HepG2 (cell line): ENCODE measurements around the gene GDAP1L1. TPM values are rescaled to one million over a fixed set of nuclear protein-coding genes. Genes with fewer than 3 reads are reported as not detected.

Experiments used
- ARNTL ChIP-seq: sonication (generic); formaldehyde crosslinking; IDR thresholded peaks from 2 replicates; pipeline ENCODE4 v1.4.0; 2020; ENCODE audit warnings: mild to moderate bottlenecking, missing genetic modification reagents
- CBFB ChIP-seq: sonication (generic); formaldehyde crosslinking; IDR thresholded peaks from 2 replicates; pipeline ENCODE4 v1.4.0; 2020; ENCODE audit warnings: missing genetic modification reagents
- FOXK1 ChIP-seq: sonication (generic); formaldehyde crosslinking; IDR thresholded peaks from 2 replicates; pipeline ENCODE4 v1.4.0; 2020; ENCODE audit warnings: low read depth, missing genetic modification reagents, borderline replicate concordance
- HOMEZ ChIP-seq: IDR thresholded peaks from 2 replicates; pipeline ENCODE4 v1.6.1; 2016; ENCODE audit warnings: low read depth
- MED13 ChIP-seq: sonication (generic); formaldehyde crosslinking; IDR thresholded peaks from 2 replicates; pipeline ENCODE4 v1.5.0; 2020; ENCODE audit warnings: missing genetic modification reagents
- SIN3B ChIP-seq: fragments of 150-350 bp; IDR thresholded peaks from 2 replicates; pipeline ENCODE4 v1.6.1; 2014; ENCODE audit warnings: low read length
- SRSF4 ChIP-seq: fragments of 200-400 bp; formaldehyde crosslinking; IDR thresholded peaks from one replicate; pipeline ENCODE4 v1.6.1; 2018; ENCODE audit warnings: mild to moderate bottlenecking, low read depth, low read length, moderate library complexity; ENCODE audit not compliant: poor library complexity, severe bottlenecking
- ZNF407 ChIP-seq: sonication (generic); formaldehyde crosslinking; IDR thresholded peaks from one replicate; pipeline ENCODE4 v1.5.1; 2020; ENCODE audit warnings: mild to moderate bottlenecking, missing genetic modification reagents; ENCODE audit errors: not compliant biosample characterization
- ZNF850 ChIP-seq: sonication (generic); formaldehyde crosslinking; conservative IDR thresholded peaks from 2 replicates; pipeline ENCODE4 v1.9.0; 2021; ENCODE audit warnings: mild to moderate bottlenecking, missing genetic modification reagents
- polyA plus RNA-seq, 8 experiments: library from polyadenylated mRNA; depleted of rRNA in 3 of 8; stranded (reverse) in 7 of 8; unstranded in 1 of 8; fragments of >200 nt; fragmentation: Illumina TruSeq in 4 of 8; extraction: Trizol in 4 of 8; gene quantifications; 2 replicates each; pipeline versions ENCODE4 v1.2.1 to v1.2.3, GENCODE V29; 2011 to 2016; ENCODE audit warnings: low read depth in 4 of 8, missing spikeins in 1 of 8, mixed read lengths in 1 of 8; ENCODE audit not compliant: insufficient read depth in 1 of 8
- total RNA-seq, 5 experiments: library from RNA; depleted of rRNA; stranded (reverse); fragments of >200 nt; fragmentation: Illumina TruSeq; extraction: Trizol; gene quantifications; 2 replicates each; pipeline ENCODE4 v1.2.3, GENCODE V29; 2016; ENCODE audit warnings: low read depth in 1 of 5
- TF ChIP-seq, protein P1 (sequence below): sonication (generic); formaldehyde crosslinking; IDR thresholded peaks from 2 replicates; pipeline ENCODE4 v1.4.0; 2020; ENCODE audit warnings: missing genetic modification reagents

GDAP1L1 gene
- total and polyA plus RNA-seq, 2 of the 13 experiments (the other 11 are each of a cell fraction or from before 2014, with no cell fraction given), result 0.04 TPM; not detected in 1

DNA sequence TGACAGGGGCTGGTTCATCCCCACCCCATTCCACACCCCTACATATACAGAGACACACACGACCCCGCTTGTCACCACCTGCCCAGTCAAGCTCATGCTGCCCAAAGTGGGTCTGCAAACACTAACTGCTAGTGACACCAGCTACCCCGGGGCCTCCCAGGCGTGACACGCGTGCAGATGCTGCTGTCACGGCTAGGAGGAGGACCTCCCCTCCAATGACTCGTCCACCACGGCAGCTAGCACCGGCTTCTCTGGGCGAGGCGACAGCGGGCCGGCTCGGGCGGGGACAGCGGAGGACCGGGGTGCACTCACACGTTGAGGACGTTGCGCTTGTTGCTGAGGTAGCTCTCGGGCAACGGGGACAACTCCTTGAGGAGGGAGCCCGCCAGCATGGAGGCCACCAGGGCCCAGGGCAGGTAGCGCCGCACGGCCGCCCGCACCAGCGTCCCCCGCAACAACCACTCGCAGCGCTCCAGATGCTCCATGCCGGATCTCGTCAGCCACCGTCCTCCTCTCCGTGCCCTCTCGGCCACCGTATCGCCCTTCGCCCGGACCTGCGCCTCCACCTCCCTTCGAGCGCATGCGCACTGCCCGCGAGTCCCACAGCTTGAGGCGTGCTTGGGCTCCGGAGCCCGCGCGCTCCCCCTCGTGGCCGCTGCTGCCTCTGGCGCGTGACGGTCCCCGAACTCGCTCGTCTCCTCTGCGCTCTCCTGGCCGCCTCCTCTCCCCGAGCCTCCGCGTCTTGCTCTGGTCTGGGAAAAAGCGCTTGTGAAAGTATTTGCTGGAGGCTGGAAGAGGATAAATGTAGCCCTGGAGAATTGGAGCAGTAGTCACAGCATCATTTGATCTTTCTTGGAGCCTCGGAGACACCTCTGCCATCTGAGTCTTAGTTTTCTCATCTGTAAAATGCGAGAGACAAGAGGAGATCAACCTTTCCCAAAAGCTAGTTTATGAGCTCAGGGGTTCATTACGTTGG, 63.8 kb downstream of the GDAP1L1 start, which contains the start of gene FITM2 (continued):
- TF ChIP-seq, protein P1, sequence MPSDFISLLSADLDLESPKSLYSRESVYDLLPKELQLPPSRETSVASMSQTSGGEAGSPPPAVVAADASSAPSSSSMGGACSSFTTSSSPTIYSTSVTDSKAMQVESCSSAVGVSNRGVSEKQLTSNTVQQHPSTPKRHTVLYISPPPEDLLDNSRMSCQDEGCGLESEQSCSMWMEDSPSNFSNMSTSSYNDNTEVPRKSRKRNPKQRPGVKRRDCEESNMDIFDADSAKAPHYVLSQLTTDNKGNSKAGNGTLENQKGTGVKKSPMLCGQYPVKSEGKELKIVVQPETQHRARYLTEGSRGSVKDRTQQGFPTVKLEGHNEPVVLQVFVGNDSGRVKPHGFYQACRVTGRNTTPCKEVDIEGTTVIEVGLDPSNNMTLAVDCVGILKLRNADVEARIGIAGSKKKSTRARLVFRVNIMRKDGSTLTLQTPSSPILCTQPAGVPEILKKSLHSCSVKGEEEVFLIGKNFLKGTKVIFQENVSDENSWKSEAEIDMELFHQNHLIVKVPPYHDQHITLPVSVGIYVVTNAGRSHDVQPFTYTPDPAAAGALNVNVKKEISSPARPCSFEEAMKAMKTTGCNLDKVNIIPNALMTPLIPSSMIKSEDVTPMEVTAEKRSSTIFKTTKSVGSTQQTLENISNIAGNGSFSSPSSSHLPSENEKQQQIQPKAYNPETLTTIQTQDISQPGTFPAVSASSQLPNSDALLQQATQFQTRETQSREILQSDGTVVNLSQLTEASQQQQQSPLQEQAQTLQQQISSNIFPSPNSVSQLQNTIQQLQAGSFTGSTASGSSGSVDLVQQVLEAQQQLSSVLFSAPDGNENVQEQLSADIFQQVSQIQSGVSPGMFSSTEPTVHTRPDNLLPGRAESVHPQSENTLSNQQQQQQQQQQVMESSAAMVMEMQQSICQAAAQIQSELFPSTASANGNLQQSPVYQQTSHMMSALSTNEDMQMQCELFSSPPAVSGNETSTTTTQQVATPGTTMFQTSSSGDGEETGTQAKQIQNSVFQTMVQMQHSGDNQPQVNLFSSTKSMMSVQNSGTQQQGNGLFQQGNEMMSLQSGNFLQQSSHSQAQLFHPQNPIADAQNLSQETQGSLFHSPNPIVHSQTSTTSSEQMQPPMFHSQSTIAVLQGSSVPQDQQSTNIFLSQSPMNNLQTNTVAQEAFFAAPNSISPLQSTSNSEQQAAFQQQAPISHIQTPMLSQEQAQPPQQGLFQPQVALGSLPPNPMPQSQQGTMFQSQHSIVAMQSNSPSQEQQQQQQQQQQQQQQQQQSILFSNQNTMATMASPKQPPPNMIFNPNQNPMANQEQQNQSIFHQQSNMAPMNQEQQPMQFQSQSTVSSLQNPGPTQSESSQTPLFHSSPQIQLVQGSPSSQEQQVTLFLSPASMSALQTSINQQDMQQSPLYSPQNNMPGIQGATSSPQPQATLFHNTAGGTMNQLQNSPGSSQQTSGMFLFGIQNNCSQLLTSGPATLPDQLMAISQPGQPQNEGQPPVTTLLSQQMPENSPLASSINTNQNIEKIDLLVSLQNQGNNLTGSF (CRISPR knock-in tag), result no peak; the same call in 1 of the 2 replicates
- TF ChIP-seq ZNF850 (CRISPR knock-in tag) (no peak), SIN3B (peak; percentile 79), CBFB (CRISPR knock-in tag) (peak; percentile 94), MED13 (CRISPR knock-in tag) (peak; percentile 45; the same call in 1 of the 2 replicates), SRSF4 (no peak), ARNTL (CRISPR knock-in tag) (peak; percentile 88), HOMEZ (peak; percentile 92), FOXK1 (peak; percentile 95), ZNF407 (peak; percentile 97)
